Activated CD8-positive, alpha-beta memory T cell treated with anti-CD3 and anti-CD28 coated beads, Interleukin-2, amount 50 U/mL, for 24 hours (primary cell): Measurements from ENCODE around the gene IQCH.
"Not testable (repeated sequence)": the region's sequence is repeated elsewhere in the genome, so short reads cannot be mapped to it uniquely, and the experiment has no call there.

Experiments used
- DNase-seq: peaks from one replicate; pipeline ENCODE4 v3.0.0-alpha.2; 2020; ENCODE audit errors: extremely low read depth

The IQCH gene

DNA sequence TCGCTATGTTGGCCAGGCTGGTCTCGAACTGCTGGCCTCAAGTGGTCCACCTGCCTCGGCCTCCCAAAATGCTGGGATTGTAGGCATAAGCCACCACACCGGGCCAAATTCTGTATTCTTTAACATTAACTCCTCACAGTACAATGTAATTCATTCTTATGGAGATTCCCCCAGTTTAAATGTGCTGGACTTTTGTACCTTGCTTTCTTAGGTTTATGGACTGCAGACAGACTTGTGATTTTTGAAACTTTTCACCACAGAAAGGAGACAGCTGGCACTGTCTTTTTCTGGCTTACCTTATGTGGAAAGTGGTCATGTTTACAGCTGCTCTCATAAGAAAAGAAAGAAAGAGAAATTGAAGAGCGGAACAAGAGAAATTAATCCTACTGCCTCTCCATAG lies 103.8 kb downstream of the IQCH start:
- no peak for DNase-seq

DNA sequence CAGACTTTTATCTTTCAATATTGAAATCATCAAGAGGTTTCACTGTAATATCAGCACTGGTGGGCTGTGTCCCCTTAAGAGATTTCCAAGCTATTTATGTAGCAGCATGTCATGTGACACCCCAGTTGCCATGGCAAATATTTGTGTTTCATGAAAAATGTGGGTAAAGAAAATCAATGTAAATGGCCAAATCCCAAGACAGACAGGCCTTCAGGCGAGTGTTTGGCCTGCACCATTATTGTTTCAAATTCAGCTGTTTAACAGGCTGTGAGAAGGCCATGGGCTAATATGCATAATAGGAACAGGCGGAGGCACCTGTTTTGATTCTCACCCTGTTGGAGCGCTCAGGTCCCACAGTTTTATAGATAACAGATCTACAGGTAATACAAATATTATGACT lies 104.2 kb downstream of the IQCH start:
- no peak for DNase-seq

DNA sequence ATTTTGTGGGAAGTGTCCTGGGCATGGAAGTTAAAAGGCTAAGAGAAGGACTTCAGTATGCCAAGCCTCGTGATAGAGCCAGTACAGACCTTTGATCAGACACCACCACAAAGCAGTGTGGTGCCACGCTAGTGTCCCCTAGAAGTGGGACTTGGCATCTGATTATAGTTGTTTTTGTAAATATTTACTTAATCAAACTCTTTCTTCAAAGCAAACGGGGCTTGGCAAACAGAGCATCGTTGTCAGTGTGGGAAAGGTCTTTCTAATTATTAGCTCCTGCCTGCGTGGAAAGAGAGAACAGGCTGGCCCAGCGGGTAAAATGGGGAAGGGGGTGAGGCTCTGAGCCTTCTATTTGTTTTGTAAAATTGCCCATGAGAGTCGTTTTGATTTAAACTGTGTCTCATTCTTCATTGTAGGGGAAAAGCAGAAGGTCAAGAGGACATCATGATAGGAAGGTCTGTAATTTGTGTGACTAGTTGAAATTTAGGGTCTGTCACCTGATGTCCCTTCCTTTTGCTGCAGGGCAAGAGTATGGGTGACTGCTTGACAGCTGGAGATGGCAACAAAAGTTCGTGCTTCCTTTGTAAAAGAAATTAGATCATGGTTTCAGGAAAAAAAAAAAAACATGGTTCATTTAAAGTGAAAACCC lies 105.0 kb downstream of the IQCH start:
- no peak for DNase-seq

DNA sequence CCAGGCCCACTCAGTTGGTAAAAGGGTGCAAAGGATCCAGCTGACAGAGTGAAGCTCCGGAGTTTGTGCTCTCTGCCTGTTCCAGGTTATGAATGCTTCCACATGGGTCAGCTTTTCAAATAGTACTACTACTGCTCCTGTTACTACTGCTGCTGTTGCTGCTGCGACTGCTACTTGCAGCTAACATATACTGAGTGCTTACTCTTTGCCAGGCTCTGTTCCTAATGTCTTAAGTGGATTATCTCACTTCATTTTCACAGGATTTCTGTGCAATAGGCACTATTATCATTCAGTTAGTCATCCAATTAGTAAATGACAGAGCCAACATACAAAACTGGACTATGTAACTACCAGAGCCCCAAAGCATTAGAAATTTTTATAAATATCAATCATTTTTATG lies 106.5 kb downstream of the IQCH start:
- DNase-seq, result no peak

DNA sequence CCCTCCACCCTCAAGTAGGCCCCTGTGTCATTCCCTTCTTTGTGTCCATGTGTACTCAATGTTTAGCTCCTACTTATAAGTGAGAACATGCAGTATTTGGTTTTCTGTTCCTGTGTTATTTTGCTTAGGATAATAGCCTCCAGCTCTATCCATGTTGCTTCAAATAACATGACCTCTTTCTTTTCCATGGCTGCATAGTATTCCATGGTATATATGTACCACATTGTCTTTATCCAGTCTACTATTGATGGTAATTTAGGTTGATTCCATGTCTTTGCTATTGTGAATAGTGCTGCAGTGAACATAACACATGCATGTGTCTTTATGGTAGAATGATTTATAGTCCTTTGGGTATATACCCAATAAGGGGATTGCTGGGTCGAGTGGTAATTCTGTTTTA lies 109.1 kb downstream of the IQCH start:
- DNase-seq, result not testable (repeated sequence)

DNA sequence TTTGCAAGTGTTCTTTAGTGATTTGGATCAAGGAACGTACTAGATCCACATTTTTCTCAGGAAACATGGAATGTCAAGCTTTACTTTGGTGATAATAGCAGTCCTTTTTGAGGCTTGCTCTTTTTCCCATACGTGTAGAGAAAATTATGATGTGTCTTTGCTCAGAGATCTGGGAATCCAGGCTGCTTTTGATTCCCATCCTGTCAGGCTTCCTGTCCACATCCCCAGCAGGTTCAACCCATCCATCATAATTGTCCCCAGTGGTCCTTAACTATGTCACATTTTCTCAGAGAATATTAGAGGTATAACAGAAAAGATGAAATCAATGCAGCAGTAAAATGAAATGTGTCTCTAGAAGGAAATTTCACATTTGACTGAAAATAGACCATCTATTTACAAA lies 111.4 kb downstream of the IQCH start:
- DNase-seq, result no peak

DNA sequence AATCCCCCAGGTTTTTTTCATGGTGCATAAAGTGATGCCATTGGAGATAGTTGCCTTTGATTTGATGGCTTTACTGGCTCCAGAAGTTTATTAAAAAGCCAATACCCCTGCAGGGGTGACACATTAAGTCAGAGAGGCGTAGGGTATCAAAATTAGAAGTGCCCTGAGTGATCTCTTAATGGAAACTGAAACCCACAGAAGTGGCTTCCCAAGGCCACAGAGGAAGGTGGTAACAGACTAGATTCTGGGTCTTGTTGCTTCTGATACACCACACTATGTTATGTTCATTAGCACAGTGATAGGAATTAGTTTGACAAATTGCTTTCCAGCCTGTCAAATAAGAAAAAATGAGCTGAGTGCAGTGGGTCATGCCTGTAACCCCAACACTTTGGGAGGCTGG lies 112.3 kb downstream of the IQCH start:
- no peak for DNase-seq

DNA sequence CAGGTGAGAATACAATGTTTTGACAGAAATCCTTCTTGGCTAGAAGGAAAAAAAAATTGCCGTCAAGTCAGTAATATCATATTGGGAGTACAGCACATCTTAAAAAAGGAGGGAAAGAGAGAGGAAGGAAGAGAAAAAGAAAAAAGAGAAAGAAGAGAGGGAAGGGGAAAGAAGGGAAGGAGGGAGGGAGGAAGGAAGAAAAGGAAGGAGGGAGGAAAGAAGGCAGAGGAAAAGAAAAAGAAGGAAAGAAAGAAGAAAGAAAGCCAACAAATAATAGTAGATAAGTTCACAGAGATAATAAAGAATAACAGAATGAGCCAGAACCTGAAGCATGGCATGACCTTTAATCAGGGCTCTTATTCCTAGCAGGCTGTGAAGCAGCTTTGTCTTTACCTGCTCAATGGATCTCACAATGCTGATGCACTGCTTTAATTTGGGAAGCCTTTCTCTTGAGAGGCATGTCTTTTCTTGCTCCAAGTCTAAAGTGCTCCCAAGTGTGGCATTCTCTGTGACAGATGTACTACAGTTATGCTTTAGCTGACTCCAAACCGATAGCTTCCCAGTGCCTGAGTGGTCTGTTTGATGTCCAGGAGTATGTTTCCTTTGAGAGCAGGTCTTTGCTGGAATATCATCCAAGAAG lies 114.9 kb downstream of the IQCH start:
- no peak for DNase-seq

DNA sequence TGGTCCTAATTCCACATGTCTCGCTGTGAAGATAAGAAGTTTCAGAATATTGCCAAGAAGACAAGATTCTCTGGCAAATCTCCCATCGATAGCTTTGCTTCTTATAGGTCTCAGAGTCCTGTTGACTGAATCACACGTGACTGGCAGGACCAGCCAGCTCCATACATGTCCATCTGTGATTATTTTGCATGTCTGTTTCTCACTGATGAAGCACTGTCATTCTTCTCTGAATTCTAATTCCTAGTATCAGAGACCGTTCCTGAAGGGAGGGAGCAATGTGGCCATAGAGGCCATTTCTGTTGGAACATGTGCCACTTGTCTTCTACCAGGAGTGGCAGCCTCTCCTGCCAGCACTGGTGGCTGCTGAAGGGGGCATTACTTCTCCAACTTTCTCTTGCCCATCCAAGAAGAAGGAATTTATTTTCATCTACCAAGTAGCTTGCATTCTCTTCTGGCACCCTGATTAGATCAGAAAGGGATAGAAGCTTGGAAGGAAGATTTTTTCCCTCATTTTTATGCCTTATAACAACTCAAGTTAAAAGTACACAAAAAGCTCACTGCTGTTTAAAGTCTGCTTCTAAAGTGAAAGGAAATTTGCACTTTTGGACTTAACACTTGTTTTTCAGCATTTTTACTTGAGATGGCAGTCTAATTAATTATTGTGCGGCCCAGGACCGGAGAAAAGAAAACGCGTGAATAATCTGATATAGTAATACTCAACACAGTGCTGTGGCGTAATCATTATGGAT lies 115.8 kb downstream of the IQCH start:
- DNase-seq, result no peak

DNA sequence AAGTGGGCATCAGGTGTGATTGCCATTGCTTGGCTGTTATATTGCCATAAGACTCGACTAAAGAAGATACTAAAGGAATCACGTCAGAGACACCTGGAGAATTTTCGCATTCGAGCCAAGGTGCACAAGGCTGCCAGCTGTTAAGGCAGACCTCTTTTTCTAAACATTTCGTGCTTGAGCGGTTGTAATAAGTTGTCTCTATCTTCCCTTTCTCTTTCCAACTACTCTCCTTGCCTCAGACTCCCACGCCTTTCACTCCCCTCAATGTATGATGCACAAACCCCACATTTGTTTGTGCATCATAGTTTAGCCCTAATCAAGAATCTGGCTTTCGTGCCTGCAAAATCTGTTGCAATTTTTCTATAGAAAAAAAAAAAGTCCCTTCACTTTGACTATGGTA lies 118.0 kb downstream of the IQCH start:
- no peak for DNase-seq

DNA sequence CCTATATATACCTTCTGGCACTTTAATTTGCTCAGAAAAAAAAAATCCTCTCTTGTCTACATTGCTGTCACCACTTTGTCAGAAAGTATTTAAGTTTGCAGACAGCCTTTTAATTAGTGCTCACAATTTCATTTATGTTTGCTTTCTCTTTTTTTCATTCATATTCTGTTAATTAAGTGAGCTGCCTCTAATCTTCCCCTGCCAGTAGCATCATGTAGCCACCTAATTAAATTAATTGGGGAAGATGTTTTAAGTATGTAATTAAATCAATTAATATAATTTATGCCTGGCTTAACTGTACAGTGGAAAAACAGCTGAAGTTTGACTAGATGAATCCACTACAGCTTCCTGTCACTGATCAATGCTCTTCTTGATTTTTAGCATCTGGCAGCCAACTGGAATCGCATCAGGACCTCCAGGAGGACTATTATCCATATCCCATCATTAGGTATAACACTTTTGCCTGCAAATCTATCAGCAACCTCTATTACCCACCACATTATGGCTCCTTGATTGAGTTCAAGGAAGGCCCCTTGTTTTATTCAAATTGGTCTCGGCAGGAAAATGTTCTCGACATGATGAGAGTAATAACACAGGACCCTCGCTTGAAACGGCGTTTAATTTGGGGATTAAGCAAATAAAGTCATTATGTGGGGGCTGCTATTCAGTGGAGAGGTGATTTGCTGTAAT lies 118.5 kb downstream of the IQCH start:
- DNase-seq, result no peak

DNA sequence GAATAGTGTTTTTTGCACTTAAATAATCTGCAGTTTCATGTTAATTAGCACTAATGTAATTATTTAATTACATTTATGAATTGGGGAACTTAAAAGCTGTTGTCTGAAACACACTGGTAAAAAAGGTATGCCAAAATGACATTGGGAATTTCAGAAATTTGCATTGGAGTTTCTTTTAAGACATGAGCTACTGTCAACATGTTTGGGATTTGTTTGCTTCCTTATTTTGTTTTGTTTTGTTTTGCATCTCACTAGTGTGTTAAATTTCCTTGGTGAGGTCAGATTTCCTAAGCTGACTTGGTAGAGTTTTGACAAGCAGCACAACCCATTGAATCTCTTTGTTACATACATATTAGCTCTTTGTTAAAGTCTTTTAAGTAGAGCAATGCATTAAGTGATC lies 119.4 kb downstream of the IQCH start:
- no peak for DNase-seq

DNA sequence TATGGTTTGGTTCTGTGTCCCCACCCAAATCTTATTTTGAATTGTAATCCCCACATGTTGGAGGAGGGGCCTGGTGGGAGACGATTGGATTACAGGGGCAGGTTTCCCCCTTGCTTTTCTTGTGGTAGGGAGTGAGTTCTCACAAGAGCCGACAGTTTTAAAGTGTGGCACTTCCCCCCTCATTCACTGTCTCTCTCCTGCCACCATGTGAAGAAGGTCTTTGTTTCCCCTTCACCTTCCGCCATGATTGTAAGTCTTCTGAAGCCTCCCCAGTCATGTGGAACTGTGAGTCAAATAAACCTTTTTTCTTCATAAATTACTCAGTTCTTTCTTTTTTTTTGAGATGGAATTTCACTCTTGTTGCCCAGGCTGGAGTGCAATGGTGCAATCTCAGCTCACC lies 124.9 kb downstream of the IQCH start:
- no peak for DNase-seq

DNA sequence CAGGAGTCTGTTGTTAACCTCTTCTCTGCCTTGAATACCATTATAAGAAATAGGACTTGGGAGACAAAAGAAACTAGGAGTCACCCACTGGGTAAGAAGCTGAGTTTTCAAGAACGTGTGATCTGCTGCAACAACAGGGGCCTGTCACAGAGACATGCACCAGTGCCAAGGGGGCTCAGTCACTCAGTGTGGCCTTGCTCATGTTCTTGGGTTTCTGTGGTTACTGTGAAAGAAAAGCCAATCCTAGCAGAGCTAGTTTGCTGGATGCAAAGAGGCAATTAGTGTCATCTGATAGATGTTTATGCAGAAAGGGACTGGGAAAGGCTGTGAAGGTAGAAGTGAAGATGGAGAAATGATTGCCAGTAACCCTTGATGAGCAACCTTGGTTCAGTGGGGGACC lies 126.3 kb downstream of the IQCH start:
- no peak for DNase-seq

DNA sequence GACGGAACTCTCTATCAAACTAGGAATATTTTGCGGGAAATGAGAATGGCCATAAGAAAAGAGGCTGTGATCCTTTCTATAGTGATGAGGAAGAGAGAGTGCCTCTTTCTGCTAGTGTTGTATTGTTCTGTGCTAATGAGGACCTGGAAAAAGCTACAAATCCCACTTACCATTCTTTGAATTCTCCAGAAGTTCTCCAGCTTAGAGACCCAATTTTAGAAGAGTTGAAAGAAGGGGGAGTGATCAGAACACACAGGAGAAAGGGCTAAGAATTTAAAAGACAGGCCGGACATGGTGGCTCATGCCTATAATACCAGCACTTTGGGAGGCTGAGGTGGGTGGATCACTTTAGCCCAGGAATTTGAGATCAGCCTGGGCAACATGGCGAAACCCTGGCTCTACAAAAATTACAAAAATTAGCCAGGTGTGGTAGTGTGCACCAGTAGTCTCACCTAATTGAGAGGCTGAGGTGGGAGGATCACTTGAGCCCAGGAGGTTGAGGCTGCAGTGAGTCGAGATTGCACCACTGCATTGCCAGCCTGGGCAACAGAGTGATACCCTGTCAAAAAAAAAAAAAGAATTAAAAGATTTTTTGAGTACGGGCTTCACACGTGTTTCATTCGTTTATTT lies 126.9 kb downstream of the IQCH start:
- no peak for DNase-seq

DNA sequence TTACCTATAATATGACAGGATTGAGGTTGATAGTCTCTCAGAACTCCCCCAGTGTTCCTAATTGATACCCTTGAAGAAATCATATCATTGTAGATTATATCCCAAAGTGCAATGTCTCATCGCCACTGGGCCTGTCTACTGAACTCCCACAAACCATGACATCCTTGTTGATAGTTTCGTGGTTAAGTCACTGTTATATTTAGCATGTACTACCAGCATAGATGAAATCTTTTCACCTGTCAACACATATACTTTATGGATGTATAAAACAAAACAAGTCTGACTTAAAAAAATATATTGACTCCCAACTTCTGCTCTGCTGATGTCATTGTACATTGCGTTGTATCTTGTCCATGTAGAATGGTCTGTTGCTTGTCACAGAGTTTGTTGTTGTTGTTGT lies 128.1 kb downstream of the IQCH start:
- no peak for DNase-seq

DNA sequence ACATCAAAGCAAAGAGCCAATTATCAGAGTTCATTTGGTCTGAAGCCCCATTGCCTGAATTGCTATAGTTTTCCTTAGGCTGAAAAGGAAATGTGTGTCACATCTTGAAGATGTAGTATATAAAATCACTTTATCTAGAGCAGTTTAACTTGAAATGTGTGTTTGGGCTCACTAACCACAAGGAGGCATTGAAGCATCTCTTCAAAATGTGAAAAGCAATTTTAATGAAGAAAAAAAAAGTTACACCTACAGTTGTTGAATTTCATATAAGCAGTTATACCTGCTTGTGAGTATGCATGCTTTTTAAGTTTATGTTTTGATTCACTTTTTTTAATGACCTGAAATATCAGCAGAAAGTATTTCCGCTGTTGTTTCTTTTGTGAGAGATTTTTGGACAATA lies 129.3 kb downstream of the IQCH start:
- no peak for DNase-seq

DNA sequence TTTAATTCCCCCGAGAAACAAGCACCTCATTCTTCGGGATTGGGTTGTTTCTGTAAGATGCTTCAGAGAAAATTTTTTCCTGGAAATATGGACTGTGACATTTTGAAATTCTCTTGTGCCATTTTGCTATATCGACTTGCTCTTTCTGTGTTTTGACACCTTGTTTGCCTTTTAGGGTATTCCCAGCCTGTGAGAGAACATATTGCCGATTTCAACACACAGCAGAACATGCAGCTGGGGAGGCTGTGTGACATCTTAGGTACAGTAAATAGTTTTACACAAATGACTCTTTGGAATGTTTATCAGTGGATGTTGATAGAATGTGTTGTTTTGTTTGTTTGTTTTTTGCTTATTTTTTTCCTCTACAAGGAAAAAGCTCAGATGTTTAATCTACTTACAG lies 130.2 kb downstream of the IQCH start:
- no peak for DNase-seq

DNA sequence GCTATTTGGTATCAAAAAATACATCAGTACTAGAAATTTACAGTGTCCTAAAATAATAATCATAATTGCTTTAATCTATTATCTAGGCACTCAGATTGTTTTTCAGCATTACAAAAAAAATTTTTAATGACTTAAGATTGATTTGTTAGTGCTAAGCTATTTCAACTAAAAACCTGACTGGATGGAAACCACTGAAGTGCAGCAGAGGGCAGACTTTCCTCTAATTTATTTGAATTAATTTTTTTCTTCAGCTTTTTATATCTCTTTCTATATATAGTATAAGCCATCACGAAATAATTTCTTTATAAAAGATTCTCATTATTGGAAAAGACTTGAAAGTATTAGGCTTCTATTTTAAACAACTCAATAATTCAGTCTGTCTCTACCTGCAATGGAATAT lies 131.4 kb downstream of the IQCH start:
- DNase-seq, result no peak

DNA sequence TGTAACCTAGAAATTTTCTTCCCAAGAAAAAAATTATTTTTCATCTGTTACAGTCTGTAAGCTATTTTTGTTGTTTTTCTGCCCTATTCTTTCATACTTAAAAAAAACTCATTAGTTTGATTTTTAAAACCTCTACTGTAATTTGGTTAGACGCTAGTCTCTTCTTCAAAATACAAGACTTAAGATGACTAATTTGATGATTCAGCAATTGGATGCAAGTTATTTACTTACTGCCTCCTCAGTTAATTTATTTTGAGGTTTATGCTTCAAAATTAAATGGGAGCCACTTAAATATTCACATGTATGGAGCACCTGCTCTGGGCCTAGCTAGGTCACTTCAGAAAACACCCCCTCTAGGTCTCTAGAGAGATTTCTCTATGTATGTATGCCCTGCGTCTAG lies 132.4 kb downstream of the IQCH start:
- DNase-seq, result no peak

DNA sequence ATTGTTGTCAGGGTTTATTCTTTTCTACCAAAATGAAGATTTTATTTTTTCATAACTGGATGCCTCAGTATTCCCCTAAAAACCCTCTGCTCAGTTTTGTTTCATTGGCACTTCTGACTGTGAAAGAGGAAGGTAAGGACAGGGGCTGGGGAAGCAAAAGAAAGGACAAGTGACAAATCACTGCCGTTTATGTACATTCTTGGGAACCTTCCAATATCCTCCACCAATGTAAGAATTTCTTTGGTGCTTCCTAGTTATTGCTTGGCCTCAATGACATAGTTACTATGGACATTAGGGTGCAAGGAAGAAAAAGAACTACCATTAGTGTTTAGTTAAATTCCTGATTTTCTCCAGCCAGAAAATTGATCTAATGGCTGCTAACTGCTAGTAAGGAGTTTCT lies 135.4 kb downstream of the IQCH start:
- DNase-seq, result no peak
